Breast epithelium (tissue), 3 donors: ENCODE data around the gene PTPRM.

Experiments used
- POLR2A ChIP-seq: fragments of 450-650 bp; IDR thresholded peaks from one replicate; pipeline ENCODE4 v1.6.1; 2016; ENCODE audit warnings: antibody characterized with exemption, mild to moderate bottlenecking, moderate library complexity
- POLR2AphosphoS5 ChIP-seq, 3 donors: sonication (generic); formaldehyde crosslinking; IDR thresholded peaks; one replicate each; pipeline ENCODE4 v1.6.1; 2017; ENCODE audit warnings: antibody characterized with exemption in 3 of 3
- TF ChIP-seq, protein P1 (sequence below), 3 donors: fragments of 450-650 bp; IDR thresholded peaks; one replicate each; pipeline ENCODE4 v1.5.1; 2016 to 2017; ENCODE audit warnings: antibody characterized with exemption in 3 of 3, mild to moderate bottlenecking in 3 of 3, moderate library complexity in 3 of 3

DNA sequence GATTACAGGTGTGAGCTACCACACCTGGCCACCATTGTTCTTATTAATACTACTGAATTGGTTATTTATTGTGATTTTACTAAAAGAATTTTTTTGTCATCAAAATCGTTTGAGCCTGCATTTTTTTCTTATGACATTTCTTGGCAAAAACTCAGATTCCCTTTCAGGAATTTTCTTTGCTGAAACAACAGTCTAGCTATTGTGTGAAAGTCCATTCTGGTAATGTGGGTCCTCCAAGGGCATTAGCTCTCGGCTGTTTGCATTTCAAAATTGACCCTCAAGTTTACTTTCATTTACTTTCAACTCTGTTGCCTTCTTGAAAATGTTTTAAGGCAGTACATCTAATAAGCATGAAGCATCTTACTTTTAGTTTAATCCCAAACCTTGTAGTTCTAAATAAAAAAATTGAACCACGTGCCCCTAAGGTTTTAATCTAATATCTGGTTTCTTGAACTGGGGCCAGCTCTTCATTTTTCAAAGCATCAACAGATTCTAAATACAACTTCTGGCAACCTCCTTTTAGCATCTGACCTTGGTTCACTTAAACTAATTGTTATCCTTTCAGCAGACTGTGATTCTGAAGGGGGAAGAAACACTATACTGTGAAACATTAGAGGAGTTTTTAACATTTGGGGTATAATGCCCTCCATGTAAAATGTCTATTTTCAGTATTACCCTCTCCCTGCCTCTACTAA, 716.9 kb downstream of the PTPRM start:
- TF ChIP-seq, protein P1, sequence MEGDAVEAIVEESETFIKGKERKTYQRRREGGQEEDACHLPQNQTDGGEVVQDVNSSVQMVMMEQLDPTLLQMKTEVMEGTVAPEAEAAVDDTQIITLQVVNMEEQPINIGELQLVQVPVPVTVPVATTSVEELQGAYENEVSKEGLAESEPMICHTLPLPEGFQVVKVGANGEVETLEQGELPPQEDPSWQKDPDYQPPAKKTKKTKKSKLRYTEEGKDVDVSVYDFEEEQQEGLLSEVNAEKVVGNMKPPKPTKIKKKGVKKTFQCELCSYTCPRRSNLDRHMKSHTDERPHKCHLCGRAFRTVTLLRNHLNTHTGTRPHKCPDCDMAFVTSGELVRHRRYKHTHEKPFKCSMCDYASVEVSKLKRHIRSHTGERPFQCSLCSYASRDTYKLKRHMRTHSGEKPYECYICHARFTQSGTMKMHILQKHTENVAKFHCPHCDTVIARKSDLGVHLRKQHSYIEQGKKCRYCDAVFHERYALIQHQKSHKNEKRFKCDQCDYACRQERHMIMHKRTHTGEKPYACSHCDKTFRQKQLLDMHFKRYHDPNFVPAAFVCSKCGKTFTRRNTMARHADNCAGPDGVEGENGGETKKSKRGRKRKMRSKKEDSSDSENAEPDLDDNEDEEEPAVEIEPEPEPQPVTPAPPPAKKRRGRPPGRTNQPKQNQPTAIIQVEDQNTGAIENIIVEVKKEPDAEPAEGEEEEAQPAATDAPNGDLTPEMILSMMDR (IDR thresholded peaks at IDR 0.05) = no peak
- no peak for TF ChIP-seq POLR2A
- no peak for TF ChIP-seq POLR2AphosphoS5 (IDR thresholded peaks at IDR 0.05)
